Measurements from ENCODE around the gene RNF180.

RNF180 gene

DNA sequence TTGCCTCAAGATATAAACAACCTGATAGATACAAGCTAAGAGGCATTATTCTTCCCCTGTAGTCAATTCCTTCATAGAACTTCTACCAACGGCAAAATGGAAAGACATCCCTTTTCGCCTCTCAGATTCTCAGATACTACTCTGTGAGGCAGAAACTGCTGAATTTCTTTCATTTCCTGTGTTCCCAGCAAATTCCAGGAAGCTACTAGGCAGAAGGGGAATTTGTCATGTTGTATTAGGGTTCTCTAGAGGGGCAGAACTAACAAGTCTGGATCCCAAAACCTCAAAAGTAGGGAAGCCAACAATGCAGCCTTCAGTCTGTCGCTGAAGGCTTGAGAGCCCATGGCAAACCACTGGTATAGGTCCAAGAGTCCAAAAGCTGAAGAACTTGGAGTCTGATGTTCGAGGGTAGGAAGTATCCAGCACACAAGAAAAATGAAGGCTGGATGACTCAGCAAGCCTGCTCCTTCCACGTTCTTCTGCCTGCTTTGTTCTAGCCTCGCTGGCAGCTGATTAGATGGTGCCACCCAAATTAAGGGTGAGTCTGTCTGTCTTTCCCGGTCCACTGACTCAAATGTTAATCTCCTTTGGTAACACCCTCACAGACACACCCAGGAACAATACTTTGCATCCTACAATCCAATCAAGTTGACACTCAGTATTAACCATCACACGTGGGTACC is 15.2 kb downstream of the RNF180 start:
- H3K79me2 ChIP-seq (ENCODE audit: insufficient read depth, low read depth), result 0 out of 2 replicates have a peak, but pooled peaks cover 6% of the 10 kb centered on the region
- TF ChIP-seq, protein P1, sequence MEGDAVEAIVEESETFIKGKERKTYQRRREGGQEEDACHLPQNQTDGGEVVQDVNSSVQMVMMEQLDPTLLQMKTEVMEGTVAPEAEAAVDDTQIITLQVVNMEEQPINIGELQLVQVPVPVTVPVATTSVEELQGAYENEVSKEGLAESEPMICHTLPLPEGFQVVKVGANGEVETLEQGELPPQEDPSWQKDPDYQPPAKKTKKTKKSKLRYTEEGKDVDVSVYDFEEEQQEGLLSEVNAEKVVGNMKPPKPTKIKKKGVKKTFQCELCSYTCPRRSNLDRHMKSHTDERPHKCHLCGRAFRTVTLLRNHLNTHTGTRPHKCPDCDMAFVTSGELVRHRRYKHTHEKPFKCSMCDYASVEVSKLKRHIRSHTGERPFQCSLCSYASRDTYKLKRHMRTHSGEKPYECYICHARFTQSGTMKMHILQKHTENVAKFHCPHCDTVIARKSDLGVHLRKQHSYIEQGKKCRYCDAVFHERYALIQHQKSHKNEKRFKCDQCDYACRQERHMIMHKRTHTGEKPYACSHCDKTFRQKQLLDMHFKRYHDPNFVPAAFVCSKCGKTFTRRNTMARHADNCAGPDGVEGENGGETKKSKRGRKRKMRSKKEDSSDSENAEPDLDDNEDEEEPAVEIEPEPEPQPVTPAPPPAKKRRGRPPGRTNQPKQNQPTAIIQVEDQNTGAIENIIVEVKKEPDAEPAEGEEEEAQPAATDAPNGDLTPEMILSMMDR (conservative IDR thresholded peaks at IDR 0.05; ENCODE audit: low read depth, low read length), result no peak
- no peaks in the 10 kb centered on the region for H4K20me1 ChIP-seq (ENCODE audit: insufficient read depth)
- no peaks in the 10 kb centered on the region for H3K36me3 ChIP-seq (ENCODE audit: insufficient read depth)
- peaks cover 68% of the 10 kb centered on the region for H3K4me1 ChIP-seq (ENCODE audit: low read depth, poor library complexity, severe bottlenecking)
- no peaks in the 10 kb centered on the region for H3K27me3 ChIP-seq (ENCODE audit: insufficient read depth, low read depth)
- H3K4me2 ChIP-seq, result peak overlapping the region; percentile 43
- peak overlapping the region; percentile 31 for H2AFZ ChIP-seq (ENCODE audit: low read depth)
- H3K9ac ChIP-seq, result peak overlapping the region; percentile 33; the same call in 1 of the 2 replicates
- peak overlapping the region; percentile 60 for H3K27ac ChIP-seq
- H3K4me3 ChIP-seq (IDR thresholded peaks at IDR 0.05; ENCODE audit: insufficient read depth, low read depth, low read length), result no peak overlapping the region

DNA sequence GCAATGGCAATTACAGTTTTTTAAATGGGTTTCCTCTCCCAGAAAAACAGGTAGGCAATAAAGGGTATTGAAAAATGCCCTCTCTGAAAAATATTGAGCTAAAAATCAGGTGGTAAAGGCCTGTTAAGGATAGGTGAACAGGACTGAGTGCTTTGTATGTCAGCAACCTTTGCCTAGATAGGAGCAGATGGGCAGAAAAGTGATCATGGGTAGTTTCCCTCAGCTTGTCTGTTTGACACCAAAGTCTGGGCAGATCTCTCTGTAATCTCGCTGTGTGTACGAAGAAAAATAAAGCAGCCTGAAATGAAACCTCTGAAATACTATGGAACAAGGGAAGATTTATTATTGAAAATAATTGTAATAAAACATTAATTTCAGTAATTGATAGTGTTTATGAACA is 15.8 kb downstream of the RNF180 start:
- TF ChIP-seq, protein P1 (conservative IDR thresholded peaks at IDR 0.05; ENCODE audit: low read depth, low read length), result no peak
- no peaks in the 10 kb centered on the region for H4K20me1 ChIP-seq (ENCODE audit: insufficient read depth)
- H3K4me3 ChIP-seq (IDR thresholded peaks at IDR 0.05; ENCODE audit: insufficient read depth, low read depth, low read length), result no peak overlapping the region
- H3K79me2 ChIP-seq (ENCODE audit: insufficient read depth, low read depth), result 0 out of 2 replicates have a peak, but pooled peaks cover 6% of the 10 kb centered on the region
- H3K36me3 ChIP-seq (ENCODE audit: insufficient read depth), result no peaks in the 10 kb centered on the region
- peak overlapping the region; percentile 33; the same call in 1 of the 2 replicates for H3K9ac ChIP-seq
- H3K4me1 ChIP-seq (ENCODE audit: low read depth, poor library complexity, severe bottlenecking), result peaks cover 71% of the 10 kb centered on the region
- peak overlapping the region; percentile 31; the same call in 1 of the 2 replicates for H2AFZ ChIP-seq (ENCODE audit: low read depth)
- H3K27me3 ChIP-seq (ENCODE audit: insufficient read depth, low read depth), result no peaks in the 10 kb centered on the region
- H3K4me2 ChIP-seq, result peak overlapping the region; percentile 43
- peak overlapping the region; percentile 60 for H3K27ac ChIP-seq

DNA sequence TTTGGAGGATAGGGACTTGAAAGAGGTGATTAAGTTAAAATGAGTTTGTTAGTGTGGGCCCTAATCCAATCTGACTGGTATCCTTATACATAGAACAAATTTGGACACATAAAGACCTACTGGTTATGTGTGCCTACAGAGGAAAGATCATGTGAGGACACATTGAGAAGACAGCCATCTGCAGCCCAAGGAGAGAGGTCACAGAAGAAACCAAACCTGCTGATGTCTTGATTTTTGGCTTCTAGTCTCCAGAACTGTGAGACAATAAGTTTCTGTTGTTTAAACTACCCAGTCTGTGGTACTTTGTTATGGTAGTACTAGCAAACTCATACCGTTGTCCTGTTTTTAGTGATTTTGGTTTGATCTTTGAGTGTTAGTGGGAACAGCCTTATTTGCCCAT is 18.3 kb downstream of the RNF180 start:
- Histone ChIP-seq H4K20me1 (ENCODE audit: insufficient read depth) (no peaks in the 10 kb centered on the region), H3K4me3 (IDR thresholded peaks at IDR 0.05; ENCODE audit: insufficient read depth, low read depth, low read length) (no peak overlapping the region), H3K27me3 (ENCODE audit: insufficient read depth, low read depth) (no peaks in the 10 kb centered on the region), H3K27ac (peak overlapping the region; percentile 87), H3K9ac (peak overlapping the region; percentile 41; the same call in 1 of the 2 replicates), H3K36me3 (ENCODE audit: insufficient read depth) (no peaks in the 10 kb centered on the region), H3K4me2 (peak overlapping the region; percentile 97), H2AFZ (ENCODE audit: low read depth) (peak overlapping the region; percentile 35), H3K79me2 (ENCODE audit: insufficient read depth, low read depth) (0 out of 2 replicates have a peak, but pooled peaks cover 6% of the 10 kb centered on the region), H3K4me1 (ENCODE audit: low read depth, poor library complexity, severe bottlenecking) (peaks cover 91% of the 10 kb centered on the region)
- TF ChIP-seq, protein P1 (conservative IDR thresholded peaks at IDR 0.05; ENCODE audit: low read depth, low read length), result no peak

DNA sequence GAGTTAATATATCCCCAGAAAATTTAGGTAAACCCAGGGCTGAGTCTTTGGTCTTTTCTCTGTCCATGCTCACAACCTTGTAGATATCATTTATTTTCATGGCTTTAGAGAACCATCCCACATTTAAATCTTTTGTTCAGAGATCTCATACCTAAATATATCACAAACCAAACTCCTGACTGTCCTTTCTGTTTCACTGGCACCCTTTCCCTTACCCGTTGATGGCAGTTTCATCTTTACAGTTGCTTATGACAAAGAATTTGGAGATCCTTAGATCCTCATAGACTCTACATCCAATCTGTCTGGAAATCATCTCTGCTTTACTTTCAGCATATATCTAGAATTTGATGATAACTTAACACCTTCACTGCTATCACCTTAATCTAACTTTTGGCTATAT is 19.2 kb downstream of the RNF180 start:
- 0 out of 2 replicates have a peak, but pooled peaks cover 3% of the 10 kb centered on the region for H3K79me2 ChIP-seq (ENCODE audit: insufficient read depth, low read depth)
- H2AFZ ChIP-seq (ENCODE audit: low read depth), result peak overlapping the region; percentile 23
- H3K9ac ChIP-seq, result peak overlapping the region; percentile 41; the same call in 1 of the 2 replicates
- no peak overlapping the region for H3K4me3 ChIP-seq (IDR thresholded peaks at IDR 0.05; ENCODE audit: insufficient read depth, low read depth, low read length)
- H3K4me2 ChIP-seq, result peak overlapping the region; percentile 97
- no peaks in the 10 kb centered on the region for H4K20me1 ChIP-seq (ENCODE audit: insufficient read depth)
- TF ChIP-seq, protein P1 (conservative IDR thresholded peaks at IDR 0.05; ENCODE audit: low read depth, low read length), result no peak
- H3K4me1 ChIP-seq (ENCODE audit: low read depth, poor library complexity, severe bottlenecking), result peaks cover 93% of the 10 kb centered on the region
- peak overlapping the region; percentile 87 for H3K27ac ChIP-seq
- H3K36me3 ChIP-seq (ENCODE audit: insufficient read depth), result no peaks in the 10 kb centered on the region
- H3K27me3 ChIP-seq (ENCODE audit: insufficient read depth, low read depth), result no peaks in the 10 kb centered on the region

All from KMS-11 (cell line).